Transverse colon (tissue), 4 donors: ENCODE results near the gene CEACAM19. TPM values are rescaled to one million over a fixed set of nuclear protein-coding genes. Genes with fewer than 3 reads are reported as not detected.

ENCODE experiments used
- DNase-seq: peaks from one replicate; pipeline ENCODE4 v3.0.0-alpha.2; 2019
- H3K27ac ChIP-seq, 4 donors: fragments of 200-600 bp; sonication (generic); 2 replicates each; pipeline ENCODE4 v1.5.1; 2016 to 2018; ENCODE audit warnings: inconsistent platforms in 4 of 4
- H3K27me3 ChIP-seq: fragments of 200-600 bp; sonication (generic); 2 replicates; pipeline ENCODE4 v1.5.1; 2017; ENCODE audit warnings: inconsistent platforms
- H3K36me3 ChIP-seq, 4 donors: fragments of 200-600 bp; sonication (generic); 2 replicates each; pipeline ENCODE4 v1.5.1; 2017 to 2019; ENCODE audit warnings: inconsistent platforms in 4 of 4
- H3K4me1 ChIP-seq, 4 donors: fragments of 200-600 bp; sonication (generic); 2 replicates each; pipeline ENCODE4 v1.5.1; 2017 to 2020; ENCODE audit warnings: inconsistent platforms in 4 of 4
- H3K4me3 ChIP-seq, 4 donors: fragments of 200-600 bp; sonication (generic); 1 replicate in 1 of 4; 2 replicates in 3 of 4; pipeline versions ENCODE4 v1.5.1 to v1.6.1; 2017 to 2019; ENCODE audit warnings: inconsistent platforms in 4 of 4
- H3K9me3 ChIP-seq, 2 donors: fragments of 200-600 bp; sonication (generic); 2 replicates each; pipeline ENCODE4 v1.5.1; 2017 to 2019; ENCODE audit warnings: inconsistent platforms in 2 of 2
- CTCF ChIP-seq, 5 experiments: fragments of 200-600 bp in 3 of 5; fragments of 450-650 bp in 2 of 5; sonication (generic) in 3 of 5; IDR thresholded peaks; 1 replicate in 2 of 5; 2 replicates in 3 of 5; pipeline ENCODE4 v1.5.1; 2016 to 2017; ENCODE audit warnings: antibody characterized with exemption in 5 of 5, inconsistent platforms in 3 of 5, mild to moderate bottlenecking in 2 of 5, moderate library complexity in 1 of 5
- EP300 ChIP-seq: sonication (generic); formaldehyde crosslinking; IDR thresholded peaks from one replicate; pipeline ENCODE4 v1.6.1; 2017; ENCODE audit warnings: antibody characterized with exemption, low read depth
- POLR2A ChIP-seq: fragments of 450-650 bp; IDR thresholded peaks from one replicate; pipeline ENCODE4 v1.6.1; 2016; ENCODE audit warnings: antibody characterized with exemption, mild to moderate bottlenecking, moderate library complexity
- POLR2AphosphoS5 ChIP-seq, 3 donors: sonication (generic); formaldehyde crosslinking; IDR thresholded peaks; one replicate each; pipeline ENCODE4 v1.6.1; 2016; ENCODE audit warnings: antibody characterized with exemption in 3 of 3
- WGBS, 2 donors: methylation state at CpG; one replicate each; pipeline ENCODE4 v1.1.5; 2018; ENCODE audit warnings: low coverage in 1 of 2; 5-methylcytosine and 5-hydroxymethylcytosine counted together
- in situ Hi-C, 4 donors: fragments of 200-750 bp; cut with MboI; loops; one replicate each; pipeline versions ENCODE4 v1.15.0 to v1.15.1; 2017; ENCODE audit warnings: low sequenced_read_pairs in 3 of 4, low pct_ligation_motif_present in 1 of 4, low pct_unique_long_range_greater_than_20kb in 1 of 4
- intact Hi-C: fragments of 100-400 bp; cut with DNase I; formaldehyde crosslinking; loops from one replicate; pipeline ENCODE4 v1.15.1; 2023; ENCODE audit warnings: low total_unique reads
- total RNA-seq, 4 donors: library from RNA; depleted of rRNA; stranded (reverse); fragments of >200 nt; gene quantifications; one replicate each; pipeline ENCODE4 v1.1.0, GENCODE V29; 2016

CEACAM19 gene
- total RNA-seq, 4 donors from 2014 or later: 3.8 to 19.1 (median 9.9) TPM

GRCh38 chr19:44712864-44713515 is 41.7 kb downstream of the CEACAM19 start:
- H3K4me1 ChIP-seq: peaks cover 0 to 13% (median 5%) of the 10 kb centered on the region in 4 donors
- 50 to 61% methylated on average over 2 to 4 of the region's 4 CpGs for WGBS, 2 donors

GRCh38 chr19:44714597-44715169 is 43.4 kb downstream of the CEACAM19 start:
- DNase-seq: no peak
- H3K27me3 ChIP-seq: no peaks in the 10 kb centered on the region
- in situ Hi-C loops (no loop called here), intact Hi-C loops (no loop called here)
- H3K4me1 ChIP-seq: peaks cover 11 to 28% (median 21%) of the 10 kb centered on the region in 4 donors
- H3K36me3 ChIP-seq: no peaks in the 10 kb centered on the region
- no peak overlapping the region for H3K4me3 ChIP-seq
- no peak overlapping the region for H3K27ac ChIP-seq
- peaks cover 0 to 6% of the 10 kb centered on the region in 2 donors for H3K9me3 ChIP-seq
- 0 to 50% methylated on average over 1 to 2 of the region's 2 CpGs for WGBS, 2 donors
- TF ChIP-seq POLR2A: no peak
- no peak for TF ChIP-seq POLR2AphosphoS5 (IDR thresholded peaks at IDR 0.05)
- no peak for TF ChIP-seq EP300
- no peak for TF ChIP-seq CTCF (IDR thresholded peaks at IDR 0.05)

More at GRCh38 chr19:44712864-44713515, 41.7 kb downstream of the CEACAM19 start:
- intact Hi-C loops (no loop called here), in situ Hi-C loops (no loop called here)
- no peak for TF ChIP-seq POLR2AphosphoS5 (IDR thresholded peaks at IDR 0.05)
- TF ChIP-seq EP300: no peak
- TF ChIP-seq POLR2A: no peak
- TF ChIP-seq CTCF (IDR thresholded peaks at IDR 0.05): no peak
- H3K9me3 ChIP-seq: peaks cover 0 to 6% of the 10 kb centered on the region in 2 donors
- H3K27me3 ChIP-seq: no peaks in the 10 kb centered on the region
- H3K4me3 ChIP-seq: no peak overlapping the region
- no peaks in the 10 kb centered on the region for H3K36me3 ChIP-seq
- no peak overlapping the region for H3K27ac ChIP-seq
- DNase-seq: no peak

GRCh38 chr19:44717603-44718002 is 46.3 kb downstream of the CEACAM19 start:
- H3K36me3 ChIP-seq: no peaks in the 10 kb centered on the region
- H3K4me1 ChIP-seq: peaks cover 11 to 44% (median 30%) of the 10 kb centered on the region in 4 donors
- H3K27ac ChIP-seq: peak overlapping the region in 3 of 4 donors; percentile 81 to 88 (median 83)
- intact Hi-C loops: no loop called here
- H3K9me3 ChIP-seq: peaks cover 0 to 6% of the 10 kb centered on the region in 2 donors
- DNase-seq: no peak
- H3K4me3 ChIP-seq: no peak overlapping the region
- H3K27me3 ChIP-seq: no peaks in the 10 kb centered on the region
- WGBS, 2 donors: 80 to 86% methylated on average over 6 of the region's 6 CpGs
- TF ChIP-seq POLR2AphosphoS5 (IDR thresholded peaks at IDR 0.05) (no peak), CTCF (IDR thresholded peaks at IDR 0.05) (no peak), EP300 (no peak), POLR2A (no peak)
- in situ Hi-C loops: no loop called here

GRCh38 chr19:44718441-44719261 is 47.4 kb downstream of the CEACAM19 start:
- Histone ChIP-seq H3K4me3 (peak overlapping the region in 2 of 4 donors; percentile 10 to 24), H3K36me3 (no peaks in the 10 kb centered on the region), H3K27me3 (no peaks in the 10 kb centered on the region), H3K9me3 (peaks cover 0 to 6% of the 10 kb centered on the region in 2 donors), H3K4me1 (peaks cover 13 to 55% (median 38%) of the 10 kb centered on the region in 4 donors), H3K27ac (peak overlapping the region; percentile 77 to 88 (median 82))
- intact Hi-C loops (no loop called here), in situ Hi-C loops (no loop called here)
- TF ChIP-seq POLR2AphosphoS5 (IDR thresholded peaks at IDR 0.05): peak in 1 of 3 donors; percentile 13
- TF ChIP-seq POLR2A: no peak
- WGBS, 2 donors: 0 to 27% methylated on average over 4 to 11 of the region's 11 CpGs
- DNase-seq: peak; percentile 81
